Activated CD4-positive, alpha-beta T cell treated with anti-CD3 and anti-CD28 coated beads, Interleukin-2, Interleukin-4, amounts not matched to agents 100 ng/mL and 50 ng/mL, durations not matched to agents 16 hours and 8 hours (primary cell): ENCODE results near the gene HMGB1.
"Not testable (repeated sequence)": the region's sequence is repeated elsewhere in the genome, so short reads cannot be mapped to it uniquely, and the experiment has no call there.

Source experiments
- DNase-seq: peaks from one replicate; pipeline ENCODE4 v3.0.0-alpha.2; 2020; ENCODE audit warnings: low spot score

Gene HMGB1

DNA sequence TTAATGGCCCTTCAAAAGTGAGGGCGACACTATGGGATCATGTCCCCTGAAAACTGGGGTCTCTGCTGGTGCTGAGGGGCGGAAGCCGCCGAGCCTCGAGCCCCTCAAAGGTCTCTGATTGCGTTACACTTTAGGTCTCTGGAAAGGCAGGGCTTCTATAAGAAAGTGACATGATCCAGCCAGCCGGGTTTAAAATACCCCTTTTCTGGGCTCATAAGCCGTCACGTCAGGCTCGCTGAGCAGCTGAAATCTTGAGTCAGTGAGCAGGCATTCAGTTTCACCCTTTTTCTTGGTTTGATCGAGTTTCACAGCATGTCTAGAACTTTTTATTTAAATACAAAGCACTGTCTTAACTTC is 600 bp upstream of the HMGB1 start:
- DNase-seq, result no peak

- DNase-seq, result no peak
Observed at GRCh38 chr13:30465343-30465592, 468 bp downstream of the HMGB1 start.

GRCh38 chr13:30464496-30465342 is 1.0 kb downstream of the HMGB1 start:
- DNase-seq, result peak; percentile 59

- peak; percentile 88 for DNase-seq
Observed at GRCh38 chr13:30463787-30464495, 1.8 kb downstream of the HMGB1 start.

- not testable (repeated sequence) for DNase-seq
Observed at GRCh38 chr13:30461279-30462066, 4.3 kb downstream of the HMGB1 start.

DNA sequence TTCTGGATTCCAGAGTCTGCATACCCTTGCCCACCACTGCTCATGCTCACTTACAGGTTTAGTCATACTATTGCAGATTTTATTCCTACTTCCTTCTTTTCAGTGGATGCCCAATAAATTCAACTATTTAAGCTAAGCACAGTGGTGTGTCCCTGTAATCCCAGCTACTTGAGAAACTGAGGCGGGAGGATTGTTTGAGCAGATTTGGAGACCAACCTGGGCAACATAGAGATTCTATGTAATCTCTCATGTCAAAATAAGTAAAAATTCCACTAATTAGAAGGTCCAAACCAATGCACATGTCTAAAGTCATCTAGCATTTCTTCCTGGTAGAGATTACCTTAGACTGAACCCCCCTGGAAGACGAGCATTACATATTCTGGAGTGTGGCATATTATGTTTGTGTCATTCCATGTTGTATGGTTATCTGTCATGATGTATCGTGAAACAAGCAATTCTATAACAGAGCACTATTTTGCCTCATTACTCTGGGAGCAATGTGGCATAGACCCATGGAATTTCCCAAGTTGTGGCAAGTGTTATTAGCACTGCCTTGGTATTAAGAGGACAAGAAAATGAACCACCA is 8.3 kb downstream of the HMGB1 start:
- no peak for DNase-seq

- no peak for DNase-seq
Observed at GRCh38 chr13:30456290-30456689, 9.4 kb downstream of the HMGB1 start.

GRCh38 chr13:30454991-30455390 is 10.7 kb downstream of the HMGB1 start:
- no peak for DNase-seq

- no peak for DNase-seq
Observed at GRCh38 chr13:30453727-30454126, 12.0 kb downstream of the HMGB1 start.

DNA sequence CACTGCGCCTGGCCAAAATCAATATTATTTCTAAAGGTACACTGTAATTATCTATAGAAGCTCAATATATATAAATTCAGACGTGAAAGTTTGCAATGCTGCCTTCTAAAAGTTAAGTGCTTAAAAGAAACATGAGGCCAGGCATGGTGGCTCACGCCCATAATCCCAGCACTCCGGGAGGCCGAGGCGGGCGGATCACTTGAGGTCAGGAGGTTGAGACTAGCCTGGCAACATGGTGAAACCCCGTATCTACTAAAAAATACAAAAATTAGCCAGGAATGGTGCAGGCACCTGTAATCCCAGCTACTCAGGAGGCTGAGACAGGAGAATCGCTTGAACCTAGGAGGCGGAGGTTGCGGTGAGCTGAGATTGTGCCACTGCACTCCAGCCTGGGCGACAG is 14.3 kb downstream of the HMGB1 start:
- DNase-seq, result not testable (repeated sequence)

DNA sequence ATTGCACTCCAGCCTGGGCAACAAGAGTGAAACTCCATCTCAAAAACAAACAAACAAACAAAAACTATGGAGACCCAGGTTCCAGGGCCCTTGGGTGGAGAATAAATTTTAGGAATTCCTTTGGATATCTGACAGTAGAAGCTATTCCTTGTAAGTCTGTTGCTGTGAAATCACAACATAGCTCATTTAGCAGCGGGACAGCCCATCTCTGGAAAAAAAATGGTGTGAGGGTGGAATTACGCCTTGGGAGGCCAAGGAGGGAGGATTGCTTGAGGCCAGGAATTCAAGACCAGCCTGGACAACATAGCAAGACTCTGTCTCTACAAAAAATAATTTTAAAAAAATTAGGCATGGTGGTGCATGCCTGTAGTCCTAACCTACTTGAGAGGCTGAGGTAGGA is 15.7 kb downstream of the HMGB1 start:
- DNase-seq, result no peak

DNA sequence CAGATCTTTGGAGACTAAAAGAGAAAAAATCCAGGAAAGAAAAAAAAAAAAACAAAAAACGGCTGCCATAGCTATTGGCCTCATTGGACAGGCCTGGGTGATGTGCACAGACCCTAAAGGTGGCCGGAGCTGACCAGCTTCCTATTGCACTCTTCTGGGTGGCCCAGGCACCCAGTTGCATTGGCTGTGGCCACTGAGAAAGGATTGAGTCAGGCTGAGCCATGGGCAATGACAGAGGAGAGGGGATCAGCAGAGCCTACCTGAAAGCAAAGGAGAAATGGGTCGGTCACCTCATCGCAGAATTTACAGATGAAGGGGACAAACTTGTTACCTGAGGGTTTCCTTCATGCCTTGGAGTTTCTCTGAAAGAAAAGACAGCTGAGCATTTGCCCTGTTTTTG is 17.3 kb downstream of the HMGB1 start:
- no peak for DNase-seq

GRCh38 chr13:30446126-30446500 is 19.6 kb downstream of the HMGB1 start:
- no peak for DNase-seq

DNA sequence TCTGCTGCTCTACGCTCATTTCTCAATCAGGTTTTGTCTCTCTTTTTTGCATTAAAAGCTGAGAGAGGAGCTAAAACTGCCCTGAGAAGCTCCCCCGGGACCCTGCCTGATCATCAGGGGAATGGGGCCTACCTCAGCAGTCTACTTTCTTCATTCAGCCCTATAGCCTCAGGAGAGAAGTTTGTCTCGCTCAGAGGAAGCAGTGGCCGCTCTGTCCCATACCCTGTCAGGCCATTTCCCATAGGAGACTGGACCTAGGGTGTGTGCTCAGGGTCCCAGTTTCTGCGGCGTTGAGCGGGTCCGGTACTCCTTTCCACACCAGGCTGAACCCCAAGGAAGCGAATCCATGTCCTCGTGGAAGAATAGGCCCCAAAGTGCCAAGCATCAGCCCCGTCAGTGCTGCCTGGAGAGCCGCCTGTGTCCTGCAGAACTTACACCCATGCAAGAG is 21.8 kb downstream of the HMGB1 start:
- DNase-seq, result no peak

- DNase-seq, result not testable (repeated sequence)
Observed at GRCh38 chr13:30443491-30443890, 22.2 kb downstream of the HMGB1 start.

DNA sequence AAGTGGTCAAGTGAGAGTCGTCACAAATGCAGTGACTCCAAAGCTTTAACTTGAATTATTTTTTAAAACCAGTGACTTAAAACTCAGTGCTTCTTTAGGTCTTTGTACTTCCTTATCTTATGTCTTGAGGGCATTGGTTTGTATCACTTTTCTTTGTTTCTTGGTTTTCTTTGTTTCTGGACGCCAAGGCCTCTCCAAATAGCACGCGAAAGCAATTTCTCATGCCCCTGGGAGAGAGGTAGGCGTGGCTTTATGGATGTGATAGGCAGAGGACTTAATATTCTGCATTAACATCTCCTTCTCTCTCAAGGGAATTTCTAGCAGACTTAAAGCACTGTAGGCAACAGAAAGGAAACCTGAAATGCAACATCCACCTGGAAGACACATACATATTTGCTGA is 22.8 kb downstream of the HMGB1 start:
- DNase-seq, result no peak

GRCh38 chr13:30440910-30441703 is 24.6 kb downstream of the HMGB1 start:
- DNase-seq, result no peak

DNA sequence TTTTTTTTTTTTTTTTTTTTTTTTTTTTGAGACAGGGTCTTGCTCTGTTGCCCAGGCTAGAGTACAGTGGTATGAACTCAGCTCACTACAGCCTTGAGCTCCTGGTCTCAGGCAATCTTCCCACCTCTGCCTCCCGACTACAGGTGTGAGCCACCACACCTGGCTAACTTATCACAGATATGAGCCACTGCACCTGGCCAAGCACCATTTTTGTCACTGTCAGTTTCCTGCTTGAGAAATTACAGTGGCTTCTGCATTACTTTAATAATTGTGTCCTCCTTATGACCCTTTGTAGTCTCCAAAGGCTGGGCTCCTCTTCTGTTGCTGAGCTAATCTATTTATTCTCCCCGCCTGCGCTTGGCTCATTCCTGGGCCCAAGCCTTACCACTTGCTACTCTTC is 27.4 kb downstream of the HMGB1 start:
- no peak for DNase-seq

DNA sequence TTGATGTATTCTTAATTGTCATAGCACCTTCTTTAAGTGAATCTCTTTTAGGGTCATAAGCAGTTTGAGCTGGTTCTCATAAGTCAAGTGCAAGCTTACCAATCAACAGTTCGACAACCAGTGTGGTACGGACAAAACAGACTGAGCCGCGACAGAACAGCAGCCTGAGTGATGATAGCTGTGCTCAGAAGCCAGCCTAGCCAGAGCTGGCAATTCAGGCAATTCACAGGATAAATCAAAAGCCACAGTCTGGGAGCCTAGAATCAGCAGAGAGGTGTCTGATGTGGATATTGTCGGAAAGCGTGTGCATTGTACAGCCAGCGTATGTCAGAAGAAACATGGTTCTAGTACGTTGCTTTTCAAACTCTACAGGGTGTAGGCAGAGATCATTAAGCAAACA is 28.6 kb downstream of the HMGB1 start:
- no peak for DNase-seq

- DNase-seq, result no peak
Observed at GRCh38 chr13:30435911-30436451, 29.8 kb downstream of the HMGB1 start.

GRCh38 chr13:30431269-30431940 is 34.3 kb downstream of the HMGB1 start:
- DNase-seq, result no peak
